Measurements from ENCODE around the gene GSE1.

The GSE1 gene

DNA sequence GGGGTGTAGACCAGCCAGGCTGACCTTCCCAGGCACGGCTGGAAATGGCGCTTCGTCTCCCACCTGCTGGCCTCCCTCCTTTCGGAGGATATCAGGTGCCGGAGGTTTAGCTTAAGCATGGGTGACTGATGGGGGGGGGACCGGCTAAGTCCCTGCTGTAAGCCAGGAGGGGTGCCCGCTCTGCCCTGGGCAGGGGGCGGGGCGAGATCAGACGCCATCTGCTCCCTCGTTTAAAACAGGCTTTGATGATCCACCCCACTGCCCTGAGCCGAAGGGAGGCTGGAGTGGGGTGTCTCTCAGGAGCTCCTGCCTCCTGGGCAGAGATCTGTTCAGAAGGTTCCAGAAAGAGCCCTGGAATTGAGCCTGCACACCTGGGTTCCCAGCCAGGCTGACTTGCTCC lies 111.8 kb downstream of the GSE1 start:
- no peak for DNase-seq (ENCODE audit: low read depth)
- H3K4me3 ChIP-seq (ENCODE audit: low read depth, low read length): no peak overlapping the region
- TF ChIP-seq, protein P1, sequence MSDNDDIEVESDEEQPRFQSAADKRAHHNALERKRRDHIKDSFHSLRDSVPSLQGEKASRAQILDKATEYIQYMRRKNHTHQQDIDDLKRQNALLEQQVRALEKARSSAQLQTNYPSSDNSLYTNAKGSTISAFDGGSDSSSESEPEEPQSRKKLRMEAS (IDR thresholded peaks at IDR 0.05; ENCODE audit: low read depth, low read length): no peak
- TF ChIP-seq MYC (IDR thresholded peaks at IDR 0.05; ENCODE audit: low read depth, low read length) (no peak), POLR2A (IDR thresholded peaks at IDR 0.05; ENCODE audit: extremely low read depth, insufficient read length) (no peak)
- TF ChIP-seq, protein P2, sequence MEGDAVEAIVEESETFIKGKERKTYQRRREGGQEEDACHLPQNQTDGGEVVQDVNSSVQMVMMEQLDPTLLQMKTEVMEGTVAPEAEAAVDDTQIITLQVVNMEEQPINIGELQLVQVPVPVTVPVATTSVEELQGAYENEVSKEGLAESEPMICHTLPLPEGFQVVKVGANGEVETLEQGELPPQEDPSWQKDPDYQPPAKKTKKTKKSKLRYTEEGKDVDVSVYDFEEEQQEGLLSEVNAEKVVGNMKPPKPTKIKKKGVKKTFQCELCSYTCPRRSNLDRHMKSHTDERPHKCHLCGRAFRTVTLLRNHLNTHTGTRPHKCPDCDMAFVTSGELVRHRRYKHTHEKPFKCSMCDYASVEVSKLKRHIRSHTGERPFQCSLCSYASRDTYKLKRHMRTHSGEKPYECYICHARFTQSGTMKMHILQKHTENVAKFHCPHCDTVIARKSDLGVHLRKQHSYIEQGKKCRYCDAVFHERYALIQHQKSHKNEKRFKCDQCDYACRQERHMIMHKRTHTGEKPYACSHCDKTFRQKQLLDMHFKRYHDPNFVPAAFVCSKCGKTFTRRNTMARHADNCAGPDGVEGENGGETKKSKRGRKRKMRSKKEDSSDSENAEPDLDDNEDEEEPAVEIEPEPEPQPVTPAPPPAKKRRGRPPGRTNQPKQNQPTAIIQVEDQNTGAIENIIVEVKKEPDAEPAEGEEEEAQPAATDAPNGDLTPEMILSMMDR (IDR thresholded peaks at IDR 0.05; ENCODE audit: low read depth, low read length): no peak

Data from NB4 (cell line).